Fibroblast of the aortic adventitia (primary cell): ENCODE data around the gene SMC6. TPM values are rescaled to one million over a fixed set of nuclear protein-coding genes. Genes with fewer than 3 reads are reported as not detected.

Source experiments
- DNase-seq: peaks from one replicate; pipeline ENCODE4 v3.0.0-alpha.2; 2010; ENCODE audit warnings: low read depth
- H3K4me3 ChIP-seq: 2 replicates; pipeline ENCODE4 v1.5.1; 2011; ENCODE audit warnings: low read depth, mild to moderate bottlenecking, control low read depth, low read length, moderate library complexity
- CTCF ChIP-seq: IDR thresholded peaks from 2 replicates; pipeline ENCODE4 v1.5.1; 2011; ENCODE audit warnings: mild to moderate bottlenecking, low read length, control low read depth, inconsistent platforms; ENCODE audit not compliant: insufficient read depth
- total RNA-seq: library from RNA; depleted of rRNA; stranded (reverse); fragments of >200 nt; gene quantifications from 2 replicates; pipeline ENCODE4 v1.2.3, GENCODE V29; 2012; ENCODE audit warnings: low replicate concordance

The SMC6 gene
- total RNA-seq, 1 donor: 31.0 TPM

GRCh38 chr2:17795309-17795708 is 41.7 kb upstream of the SMC6 start:
- no peak overlapping the region for H3K4me3 ChIP-seq
- DNase-seq: no peak
- no peak for TF ChIP-seq CTCF

GRCh38 chr2:17793803-17794354 is 40.3 kb upstream of the SMC6 start:
- TF ChIP-seq CTCF: no peak
- H3K4me3 ChIP-seq: no peak overlapping the region
- DNase-seq: no peak

- no peak overlapping the region for H3K4me3 ChIP-seq
- DNase-seq: no peak
- no peak for TF ChIP-seq CTCF
Measured at GRCh38 chr2:17793296-17793695, 39.7 kb upstream of the SMC6 start.

- no peak overlapping the region for H3K4me3 ChIP-seq
- no peak for TF ChIP-seq CTCF
- DNase-seq: peak; percentile 12
Measured at GRCh38 chr2:17792515-17792914, 38.9 kb upstream of the SMC6 start.

GRCh38 chr2:17791817-17792130 is 38.2 kb upstream of the SMC6 start:
- DNase-seq: no peak
- no peak overlapping the region for H3K4me3 ChIP-seq
- TF ChIP-seq CTCF: no peak

DNA sequence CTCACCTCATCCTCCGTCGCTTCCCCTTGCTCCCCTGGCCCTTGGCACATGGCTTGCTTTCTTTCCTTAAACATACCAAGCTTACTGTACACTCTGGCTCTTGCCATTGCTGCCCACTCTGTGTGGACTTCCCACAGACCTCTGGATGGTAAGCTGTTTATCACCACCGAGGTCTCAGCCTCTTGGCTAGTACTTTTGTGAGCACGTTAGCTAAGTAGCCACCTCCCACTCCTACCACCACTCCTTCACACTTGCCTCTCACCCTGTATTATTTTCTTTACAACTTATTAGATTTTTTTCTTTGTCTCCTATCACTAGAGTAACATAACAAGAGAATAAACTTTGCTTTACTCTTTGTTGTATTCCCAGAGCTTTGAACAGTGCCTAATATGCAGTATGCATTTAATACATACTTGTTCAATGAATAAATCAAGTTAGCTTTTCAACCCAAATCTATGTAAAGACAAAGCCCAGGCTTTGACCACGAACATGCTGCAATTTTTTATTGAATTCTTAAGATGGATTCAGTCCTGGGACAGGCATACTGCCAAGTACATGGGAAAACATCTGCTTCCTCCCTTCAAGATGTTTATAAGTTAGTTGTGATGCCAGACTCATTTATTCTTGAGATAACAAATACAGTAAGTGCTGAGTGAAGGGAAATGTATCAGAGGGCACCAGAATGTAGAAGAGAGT is 37.7 kb upstream of the SMC6 start:
- TF ChIP-seq CTCF: no peak
- H3K4me3 ChIP-seq: no peak overlapping the region
- DNase-seq: peak; percentile 91

GRCh38 chr2:17790536-17790935 is 36.9 kb upstream of the SMC6 start:
- no peak overlapping the region for H3K4me3 ChIP-seq
- TF ChIP-seq CTCF: no peak
- no peak for DNase-seq
